ENCODE measurements around the gene IL36RN. TPM values are rescaled to one million over a fixed set of nuclear protein-coding genes. Genes with fewer than 3 reads are reported as not detected.
A peak's percentile ranks its signal among the peaks of the same experiment; 100 is the strongest.

Gene IL36RN
- total RNA-seq, 1 experiment from 2014 or later: 0.36 TPM

GRCh38 chr2:113039719-113040118 lies 19.3 kb upstream of the IL36RN start:
- H3K79me2 ChIP-seq (ENCODE audit: low read length): no peaks in the 10 kb centered on the region
- H3K4me1 ChIP-seq (ENCODE audit: insufficient read depth, low read length): no peaks in the 10 kb centered on the region
- no peak for DNase-seq
- no peaks in the 10 kb centered on the region for H3F3A ChIP-seq (ENCODE audit: low read length, unreplicated experiment)
- ATAC-seq: no peak
- H3K36me3 ChIP-seq (ENCODE audit: low read depth, low read length): no peaks in the 10 kb centered on the region
- no peak overlapping the region for H2AFZ ChIP-seq (ENCODE audit: low read length)
- CTCF ChIA-PET: no interaction called here
- intact Hi-C loops (cut with micrococcal nuclease): no loop called here
- H3K4me2 ChIP-seq (ENCODE audit: low read length): no peak overlapping the region
- H3K9ac ChIP-seq (ENCODE audit: low read length): no peak overlapping the region
- no peak overlapping the region for H3K27ac ChIP-seq (ENCODE audit: low read length)
- no peaks in the 10 kb centered on the region for H3K27me3 ChIP-seq (ENCODE audit: low read length)
- no peak overlapping the region for H3K4me3 ChIP-seq (ENCODE audit: low read length)
- BruUV-seq (replicated peaks): no TSS peak
- TF ChIP-seq, protein P1, sequence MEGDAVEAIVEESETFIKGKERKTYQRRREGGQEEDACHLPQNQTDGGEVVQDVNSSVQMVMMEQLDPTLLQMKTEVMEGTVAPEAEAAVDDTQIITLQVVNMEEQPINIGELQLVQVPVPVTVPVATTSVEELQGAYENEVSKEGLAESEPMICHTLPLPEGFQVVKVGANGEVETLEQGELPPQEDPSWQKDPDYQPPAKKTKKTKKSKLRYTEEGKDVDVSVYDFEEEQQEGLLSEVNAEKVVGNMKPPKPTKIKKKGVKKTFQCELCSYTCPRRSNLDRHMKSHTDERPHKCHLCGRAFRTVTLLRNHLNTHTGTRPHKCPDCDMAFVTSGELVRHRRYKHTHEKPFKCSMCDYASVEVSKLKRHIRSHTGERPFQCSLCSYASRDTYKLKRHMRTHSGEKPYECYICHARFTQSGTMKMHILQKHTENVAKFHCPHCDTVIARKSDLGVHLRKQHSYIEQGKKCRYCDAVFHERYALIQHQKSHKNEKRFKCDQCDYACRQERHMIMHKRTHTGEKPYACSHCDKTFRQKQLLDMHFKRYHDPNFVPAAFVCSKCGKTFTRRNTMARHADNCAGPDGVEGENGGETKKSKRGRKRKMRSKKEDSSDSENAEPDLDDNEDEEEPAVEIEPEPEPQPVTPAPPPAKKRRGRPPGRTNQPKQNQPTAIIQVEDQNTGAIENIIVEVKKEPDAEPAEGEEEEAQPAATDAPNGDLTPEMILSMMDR (conservative IDR thresholded peaks at IDR 0.05; ENCODE audit: low read depth, low read length): no peak
- TF ChIP-seq EZH2 (IDR thresholded peaks at IDR 0.05; ENCODE audit: low read length, unreplicated experiment): no peak
- TF ChIP-seq EZH2phosphoT487 (IDR thresholded peaks at IDR 0.05; ENCODE audit: borderline replicate concordance, low read length): no peak
- H4K20me1 ChIP-seq (ENCODE audit: low read length): no peaks in the 10 kb centered on the region
- no peaks in the 10 kb centered on the region for H3K9me3 ChIP-seq (ENCODE audit: low read length)
- POLR2A ChIA-PET (ENCODE audit: unreplicated experiment): no interaction called here
- H3K9me2 ChIP-seq (replicated peaks; ENCODE audit: low read length): no peaks in the 10 kb centered on the region

DNA sequence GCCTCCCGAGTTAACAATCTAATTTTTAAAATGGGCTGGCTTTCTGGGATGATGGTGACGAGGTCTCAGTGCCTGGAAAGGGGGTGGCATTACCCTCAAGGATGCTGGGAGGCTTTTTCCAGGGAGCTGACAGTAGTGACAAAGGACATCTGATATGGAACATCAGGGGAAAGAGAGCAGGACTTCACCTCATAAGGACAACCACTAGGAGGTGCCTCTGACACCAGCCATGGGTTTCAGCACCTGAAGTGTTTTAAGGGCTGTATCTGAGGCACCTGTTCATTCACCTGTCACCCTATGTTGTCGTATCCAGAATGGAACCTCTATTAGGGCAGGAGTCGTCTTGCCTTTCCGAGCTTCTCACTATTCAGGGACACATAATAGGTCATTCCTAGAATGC lies 17.1 kb upstream of the IL36RN start:
- POLR2A ChIA-PET (ENCODE audit: unreplicated experiment): no interaction called here
- no peak overlapping the region for H3K27ac ChIP-seq (ENCODE audit: low read length)
- no peaks in the 10 kb centered on the region for H3K9me3 ChIP-seq (ENCODE audit: low read length)
- H3K9me2 ChIP-seq (replicated peaks; ENCODE audit: low read length): no peaks in the 10 kb centered on the region
- no peaks in the 10 kb centered on the region for H3K36me3 ChIP-seq (ENCODE audit: low read depth, low read length)
- peak; percentile 47 for DNase-seq
- H3K4me1 ChIP-seq (ENCODE audit: insufficient read depth, low read length): no peaks in the 10 kb centered on the region
- H2AFZ ChIP-seq (ENCODE audit: low read length): no peak overlapping the region
- no peaks in the 10 kb centered on the region for H3F3A ChIP-seq (ENCODE audit: low read length, unreplicated experiment)
- BruUV-seq (replicated peaks): no TSS peak
- no peak overlapping the region for H3K9ac ChIP-seq (ENCODE audit: low read length)
- no peaks in the 10 kb centered on the region for H4K20me1 ChIP-seq (ENCODE audit: low read length)
- TF ChIP-seq, protein P1 (conservative IDR thresholded peaks at IDR 0.05; ENCODE audit: low read depth, low read length): peak; percentile 60
- no peak for TF ChIP-seq EZH2phosphoT487 (IDR thresholded peaks at IDR 0.05; ENCODE audit: borderline replicate concordance, low read length)
- no peak overlapping the region for H3K4me3 ChIP-seq (ENCODE audit: low read length)
- H3K79me2 ChIP-seq (ENCODE audit: low read length): no peaks in the 10 kb centered on the region
- peak; percentile 73 for ATAC-seq
- H3K4me2 ChIP-seq (ENCODE audit: low read length): no peak overlapping the region
- CTCF ChIA-PET: interaction anchor here (0.6 kb wide), 1 partner anchor 11 kb away, joined by 3 read pairs; no protein-coding TSS in a partner anchor
- H3K27me3 ChIP-seq (ENCODE audit: low read length): no peaks in the 10 kb centered on the region
- intact Hi-C loops (cut with micrococcal nuclease): no loop called here

DNA sequence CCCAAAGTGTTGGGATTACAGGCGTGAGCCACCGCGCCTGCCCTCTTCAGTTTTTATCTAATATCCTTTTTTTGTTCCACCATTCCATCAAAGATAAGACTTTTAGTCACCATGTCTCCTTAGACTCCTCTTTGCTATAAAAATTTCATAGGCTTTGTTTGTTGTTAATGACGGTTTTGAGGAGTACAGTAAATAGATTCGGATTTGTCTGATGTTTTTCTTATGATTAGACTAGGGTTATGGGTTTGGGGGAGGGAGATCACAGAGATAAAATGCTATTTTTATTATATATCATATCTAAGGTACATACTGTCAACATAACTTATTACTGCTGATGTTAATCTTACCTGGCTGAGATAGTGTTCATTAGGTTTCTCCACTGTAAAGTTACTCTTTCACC lies 12.5 kb upstream of the IL36RN start:
- ATAC-seq (no peak), DNase-seq (no peak)
- Histone ChIP-seq H4K20me1 (ENCODE audit: low read length) (no peaks in the 10 kb centered on the region), H3K9me3 (ENCODE audit: low read length) (peaks cover 3% of the 10 kb centered on the region; the same call in 1 of the 2 replicates), H3K4me3 (ENCODE audit: low read length) (no peak overlapping the region), H3K9ac (ENCODE audit: low read length) (no peak overlapping the region), H3K27me3 (ENCODE audit: low read length) (no peaks in the 10 kb centered on the region), H3K4me2 (ENCODE audit: low read length) (no peak overlapping the region), H3K4me1 (ENCODE audit: insufficient read depth, low read length) (no peaks in the 10 kb centered on the region), H3K27ac (ENCODE audit: low read length) (no peak overlapping the region), H3K79me2 (ENCODE audit: low read length) (no peaks in the 10 kb centered on the region), H2AFZ (ENCODE audit: low read length) (no peak overlapping the region), H3F3A (ENCODE audit: low read length, unreplicated experiment) (no peaks in the 10 kb centered on the region), H3K36me3 (ENCODE audit: low read depth, low read length) (no peaks in the 10 kb centered on the region), H3K9me2 (replicated peaks; ENCODE audit: low read length) (no peaks in the 10 kb centered on the region)
- no TSS peak for BruUV-seq (replicated peaks)
- ChIA-PET POLR2A (ENCODE audit: unreplicated experiment) (no interaction called here), CTCF (no interaction called here)
- TF ChIP-seq, protein P1 (conservative IDR thresholded peaks at IDR 0.05; ENCODE audit: low read depth, low read length): no peak
- TF ChIP-seq EZH2phosphoT487 (IDR thresholded peaks at IDR 0.05; ENCODE audit: borderline replicate concordance, low read length) (no peak), EZH2 (IDR thresholded peaks at IDR 0.05; ENCODE audit: low read length, unreplicated experiment) (no peak)
- intact Hi-C loops (cut with micrococcal nuclease): no loop called here

All from PC-3 (cell line).